Measurements from ENCODE around the gene PLCG2.

DNA sequence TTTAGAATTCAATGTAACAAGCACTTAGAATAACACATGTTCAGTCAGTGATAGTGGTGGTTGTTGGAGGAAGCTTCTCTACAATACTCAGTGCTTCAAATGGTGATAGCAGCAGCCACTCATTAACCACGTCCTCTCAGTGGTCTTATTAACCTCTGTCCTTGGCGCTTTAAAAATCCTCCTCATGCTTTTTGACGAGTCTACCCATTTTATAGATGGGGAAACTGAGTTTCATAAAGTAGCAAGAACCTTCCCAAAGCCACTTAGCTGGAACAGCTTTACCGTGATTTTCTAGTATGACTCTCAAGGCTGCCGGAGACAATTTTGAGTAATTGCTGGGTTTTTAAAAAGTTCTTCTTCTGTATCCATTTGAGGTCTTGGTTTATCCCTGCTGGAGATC, 47.4 kb downstream of the PLCG2 start:
- TF ChIP-seq, protein P1, sequence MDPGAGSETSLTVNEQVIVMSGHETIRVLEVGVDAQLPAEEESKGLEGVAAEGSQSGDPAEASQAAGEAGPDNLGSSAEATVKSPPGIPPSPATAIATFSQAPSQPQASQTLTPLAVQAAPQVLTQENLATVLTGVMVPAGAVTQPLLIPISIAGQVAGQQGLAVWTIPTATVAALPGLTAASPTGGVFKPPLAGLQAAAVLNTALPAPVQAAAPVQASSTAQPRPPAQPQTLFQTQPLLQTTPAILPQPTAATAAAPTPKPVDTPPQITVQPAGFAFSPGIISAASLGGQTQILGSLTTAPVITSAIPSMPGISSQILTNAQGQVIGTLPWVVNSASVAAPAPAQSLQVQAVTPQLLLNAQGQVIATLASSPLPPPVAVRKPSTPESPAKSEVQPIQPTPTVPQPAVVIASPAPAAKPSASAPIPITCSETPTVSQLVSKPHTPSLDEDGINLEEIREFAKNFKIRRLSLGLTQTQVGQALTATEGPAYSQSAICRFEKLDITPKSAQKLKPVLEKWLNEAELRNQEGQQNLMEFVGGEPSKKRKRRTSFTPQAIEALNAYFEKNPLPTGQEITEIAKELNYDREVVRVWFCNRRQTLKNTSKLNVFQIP (CRISPR knock-in tag; IDR thresholded peaks at IDR 0.05; ENCODE audit: borderline replicate concordance, low read depth), result no peak
- no peak for TF ChIP-seq BACH2 (CRISPR knock-in tag; IDR thresholded peaks at IDR 0.05; ENCODE audit: borderline replicate concordance)
- TF ChIP-seq, protein P2, sequence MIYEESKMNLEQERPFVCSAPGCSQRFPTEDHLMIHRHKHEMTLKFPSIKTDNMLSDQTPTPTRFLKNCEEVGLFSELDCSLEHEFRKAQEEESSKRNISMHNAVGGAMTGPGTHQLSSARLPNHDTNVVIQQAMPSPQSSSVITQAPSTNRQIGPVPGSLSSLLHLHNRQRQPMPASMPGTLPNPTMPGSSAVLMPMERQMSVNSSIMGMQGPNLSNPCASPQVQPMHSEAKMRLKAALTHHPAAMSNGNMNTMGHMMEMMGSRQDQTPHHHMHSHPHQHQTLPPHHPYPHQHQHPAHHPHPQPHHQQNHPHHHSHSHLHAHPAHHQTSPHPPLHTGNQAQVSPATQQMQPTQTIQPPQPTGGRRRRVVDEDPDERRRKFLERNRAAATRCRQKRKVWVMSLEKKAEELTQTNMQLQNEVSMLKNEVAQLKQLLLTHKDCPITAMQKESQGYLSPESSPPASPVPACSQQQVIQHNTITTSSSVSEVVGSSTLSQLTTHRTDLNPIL (CRISPR knock-in tag; IDR thresholded peaks at IDR 0.05; ENCODE audit: low read depth), result no peak
- no peak for TF ChIP-seq ESRRG (CRISPR knock-in tag; IDR thresholded peaks at IDR 0.05)
- TF ChIP-seq, protein P3, sequence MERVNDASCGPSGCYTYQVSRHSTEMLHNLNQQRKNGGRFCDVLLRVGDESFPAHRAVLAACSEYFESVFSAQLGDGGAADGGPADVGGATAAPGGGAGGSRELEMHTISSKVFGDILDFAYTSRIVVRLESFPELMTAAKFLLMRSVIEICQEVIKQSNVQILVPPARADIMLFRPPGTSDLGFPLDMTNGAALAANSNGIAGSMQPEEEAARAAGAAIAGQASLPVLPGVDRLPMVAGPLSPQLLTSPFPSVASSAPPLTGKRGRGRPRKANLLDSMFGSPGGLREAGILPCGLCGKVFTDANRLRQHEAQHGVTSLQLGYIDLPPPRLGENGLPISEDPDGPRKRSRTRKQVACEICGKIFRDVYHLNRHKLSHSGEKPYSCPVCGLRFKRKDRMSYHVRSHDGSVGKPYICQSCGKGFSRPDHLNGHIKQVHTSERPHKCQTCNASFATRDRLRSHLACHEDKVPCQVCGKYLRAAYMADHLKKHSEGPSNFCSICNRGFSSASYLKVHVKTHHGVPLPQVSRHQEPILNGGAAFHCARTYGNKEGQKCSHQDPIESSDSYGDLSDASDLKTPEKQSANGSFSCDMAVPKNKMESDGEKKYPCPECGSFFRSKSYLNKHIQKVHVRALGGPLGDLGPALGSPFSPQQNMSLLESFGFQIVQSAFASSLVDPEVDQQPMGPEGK (CRISPR knock-in tag; IDR thresholded peaks at IDR 0.05; ENCODE audit: borderline replicate concordance), result no peak
- no peak for TF ChIP-seq ISL1 (CRISPR knock-in tag; IDR thresholded peaks at IDR 0.05)
